CD4-positive, alpha-beta T cell treated with Interleukin-4 for 4 hours (primary cell): ENCODE measurements around the gene LRBA.
A peak's percentile ranks its signal among the peaks of the same experiment; 100 is the strongest.

ENCODE experiments used
- DNase-seq: peaks from one replicate; pipeline ENCODE4 v3.0.0-alpha.2; 2020

The LRBA gene

DNA sequence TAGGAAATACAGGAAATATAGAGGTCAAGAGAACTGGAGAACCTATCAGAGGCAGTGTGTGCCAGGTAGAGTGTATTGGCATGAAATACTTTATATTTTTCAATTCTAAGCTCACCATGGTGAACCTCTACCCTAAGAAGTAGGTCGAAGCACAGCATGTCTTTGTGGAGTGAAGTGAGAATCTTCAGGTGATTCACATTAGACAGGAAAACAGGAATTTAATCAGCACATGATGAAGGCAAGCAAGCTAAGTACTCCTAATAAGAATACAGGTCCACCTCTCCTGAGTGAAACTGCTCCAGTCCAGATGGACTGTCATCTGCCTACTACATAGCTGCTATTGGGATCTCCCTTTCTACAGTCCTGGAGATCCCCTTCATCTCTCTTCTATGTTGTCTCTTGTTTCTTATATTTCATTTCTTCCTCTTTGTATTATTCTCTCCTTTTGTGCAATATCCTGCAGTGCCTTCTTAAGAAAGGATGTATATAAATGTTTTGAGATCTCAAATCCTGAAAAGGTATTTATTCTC is 159.0 kb downstream of the LRBA start:
- no peak for DNase-seq

DNA sequence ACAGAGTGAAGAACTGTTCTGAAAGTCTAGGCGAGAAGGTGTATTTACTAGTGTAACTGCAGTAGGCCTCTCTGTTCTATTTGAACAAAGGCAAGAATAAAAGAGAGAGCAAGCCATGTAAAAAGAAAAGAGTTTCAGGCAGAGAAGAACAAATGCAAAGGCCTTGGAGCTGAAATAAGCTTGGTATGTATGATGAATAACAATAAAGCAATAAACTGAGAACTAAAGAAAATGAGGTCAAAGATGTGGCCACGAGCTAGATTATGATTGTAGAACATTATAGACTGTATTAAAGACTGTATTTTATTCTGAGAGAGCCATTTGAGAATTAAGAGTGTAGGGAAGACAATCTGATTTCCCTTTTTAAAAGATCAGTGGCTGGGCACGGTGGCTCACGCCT is 160.5 kb downstream of the LRBA start:
- no peak for DNase-seq

DNA sequence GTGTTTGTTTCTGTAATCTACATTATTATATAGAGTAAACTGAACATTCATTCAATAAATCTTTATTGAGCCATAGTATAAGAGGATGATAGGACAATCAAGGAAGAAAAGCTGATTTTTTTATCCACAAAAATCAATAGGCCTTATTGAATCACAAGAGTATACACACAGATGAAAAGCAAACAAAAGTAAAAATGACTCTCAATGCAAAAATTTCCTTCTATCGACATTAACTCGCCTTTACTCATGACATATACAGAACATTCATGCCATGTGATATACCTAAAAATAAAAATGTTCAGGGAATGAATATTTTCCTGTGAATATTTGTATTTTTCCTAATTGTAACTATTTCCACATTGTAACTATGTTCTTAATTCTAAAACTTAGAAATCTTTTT is 161.2 kb downstream of the LRBA start:
- DNase-seq, result no peak

DNA sequence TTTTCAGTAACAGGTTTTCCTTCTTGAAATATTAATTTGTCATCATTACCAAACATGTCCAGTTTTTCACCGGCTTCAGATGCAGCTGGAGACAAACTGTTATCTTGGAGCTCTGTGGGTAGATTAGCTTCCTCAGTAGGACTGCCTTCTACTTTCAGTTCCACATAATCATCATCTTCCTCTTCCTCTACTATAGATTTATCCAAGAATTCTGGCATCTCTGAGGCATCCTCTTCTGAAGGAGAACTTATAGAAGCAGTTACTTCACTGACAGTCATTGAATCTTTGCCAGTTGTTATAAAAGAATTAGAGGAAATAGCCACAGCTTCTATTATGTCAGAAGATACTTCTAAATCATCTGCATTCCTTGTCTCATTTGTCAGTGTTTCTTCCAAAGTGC is 162.9 kb downstream of the LRBA start:
- DNase-seq, result no peak

DNA sequence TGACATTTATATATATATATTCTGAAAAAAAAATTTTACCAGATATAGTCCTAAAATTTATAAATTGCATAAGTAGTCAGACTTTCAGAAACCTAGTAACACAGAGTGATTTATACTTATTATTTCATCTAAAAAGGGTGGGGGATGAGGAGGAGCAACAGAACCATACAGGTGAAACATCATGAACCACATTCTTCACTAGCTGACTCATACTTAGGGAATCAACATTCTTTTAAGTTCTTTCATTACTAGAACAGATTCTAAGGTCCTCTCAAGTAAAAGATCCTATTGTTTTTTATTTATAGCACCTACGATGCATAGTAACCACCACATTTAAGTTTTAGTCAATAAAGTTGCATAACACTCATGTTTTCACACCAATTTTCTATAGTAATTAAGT is 166.1 kb downstream of the LRBA start:
- no peak for DNase-seq

DNA sequence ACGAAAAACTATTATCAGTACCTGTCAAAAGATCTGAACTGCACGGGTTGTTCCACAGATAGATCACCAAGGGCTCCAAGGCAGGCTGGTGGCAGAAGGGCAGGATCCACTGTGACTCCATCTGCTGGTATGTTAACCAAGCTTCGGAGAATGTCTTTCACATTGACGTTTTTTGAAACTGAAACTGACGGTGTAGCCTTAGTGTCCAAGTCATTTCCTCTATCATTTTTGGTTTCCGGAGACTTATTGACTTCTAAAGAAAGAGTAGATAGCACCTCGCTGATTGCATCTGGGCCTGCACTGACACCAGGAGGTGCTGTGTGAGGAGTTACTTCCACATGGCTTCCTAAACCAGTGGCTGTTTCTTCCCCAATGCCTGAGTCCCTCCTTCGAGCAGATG is 186.9 kb downstream of the LRBA start:
- peak; percentile 79 for DNase-seq

DNA sequence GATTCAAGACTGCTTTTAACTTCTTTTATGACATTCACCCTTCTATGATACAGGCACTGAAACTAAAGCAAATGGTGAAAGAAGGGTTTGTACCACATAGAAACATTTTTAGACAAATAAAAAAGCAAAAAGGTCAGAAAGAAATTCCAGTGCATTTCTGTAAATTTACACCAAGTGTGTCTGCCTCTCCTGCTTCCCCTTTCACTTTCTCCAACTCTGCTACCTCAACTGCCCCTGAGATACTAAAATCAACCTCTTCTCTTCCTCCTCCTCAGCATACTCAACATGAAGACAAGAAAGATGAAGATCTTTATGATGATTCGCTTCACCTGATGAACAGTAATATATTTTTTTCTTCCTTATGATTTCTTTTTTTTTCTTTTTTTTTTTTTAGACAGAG is 187.9 kb downstream of the LRBA start:
- no peak for DNase-seq

DNA sequence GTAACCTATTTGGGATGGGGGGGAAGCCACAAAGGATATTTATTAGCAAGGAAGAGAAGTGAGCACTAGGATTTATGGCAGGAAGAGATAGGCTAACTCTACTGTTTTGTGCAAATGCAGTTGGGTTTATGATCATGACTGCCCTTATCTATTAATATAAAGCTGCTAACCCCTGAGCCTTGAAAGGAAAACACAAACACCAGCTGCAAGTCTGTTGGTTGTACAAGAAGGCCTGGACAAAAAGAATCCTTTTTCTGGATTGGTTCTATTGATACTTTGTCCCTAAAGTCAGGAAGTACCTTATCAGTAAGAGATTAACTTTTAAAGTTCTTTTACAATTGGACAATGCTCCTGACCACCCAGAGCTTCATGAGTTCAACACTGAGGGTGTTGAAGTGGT is 188.8 kb downstream of the LRBA start:
- no peak for DNase-seq

DNA sequence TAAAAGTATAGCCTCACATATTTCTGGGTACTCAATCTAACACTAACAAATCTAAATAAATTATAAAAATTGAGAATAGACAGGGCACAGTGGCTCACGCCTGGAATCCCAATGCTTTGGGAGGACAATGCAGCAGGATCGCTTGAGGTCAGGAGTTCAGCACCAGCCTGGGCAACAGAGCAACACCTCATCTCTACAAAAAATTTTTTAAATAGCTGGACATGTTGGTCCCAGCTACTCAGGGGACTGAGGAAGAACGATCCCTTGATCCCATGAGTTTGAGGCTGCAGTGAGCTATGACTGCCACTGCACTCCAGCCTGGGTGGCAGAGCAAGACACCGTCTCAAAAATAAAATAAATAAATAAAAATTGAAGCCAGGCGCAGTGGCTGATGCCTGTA is 192.7 kb downstream of the LRBA start:
- DNase-seq, result no peak

DNA sequence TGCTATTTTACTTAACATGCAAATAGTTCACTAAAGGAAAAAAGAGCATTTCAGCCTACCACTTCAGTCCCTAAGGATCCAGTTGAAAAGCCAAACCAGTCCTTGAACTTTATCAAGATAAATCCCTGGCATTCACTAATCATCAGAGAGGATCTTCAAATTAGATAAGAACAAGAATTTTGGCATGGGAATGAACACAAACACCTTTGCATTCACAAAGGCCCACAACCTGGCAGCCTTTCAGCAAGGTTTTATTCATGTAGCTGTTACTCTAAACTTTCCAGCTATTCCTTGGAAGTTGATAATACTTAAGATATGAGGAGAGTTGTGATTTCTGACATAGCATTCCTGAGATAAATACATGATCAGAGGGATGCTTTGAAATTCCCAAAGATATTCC is 193.4 kb downstream of the LRBA start:
- DNase-seq, result no peak

DNA sequence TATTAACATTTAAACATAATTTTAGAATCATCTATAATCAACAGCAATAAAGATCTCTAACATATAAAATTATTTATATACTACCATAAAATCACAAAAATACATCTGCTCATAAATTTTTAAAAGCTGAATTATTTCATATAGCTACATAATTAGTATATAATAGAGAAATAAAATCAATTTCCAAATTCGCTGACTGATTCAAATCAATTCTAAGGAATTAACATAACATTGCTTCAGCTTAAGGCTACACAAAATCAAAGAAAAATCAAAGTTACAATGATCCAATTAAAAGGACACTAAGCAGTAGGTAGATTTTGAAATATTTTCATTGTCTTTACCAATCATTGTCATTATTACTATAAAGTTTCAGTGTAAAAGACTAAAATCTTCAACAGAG is 194.7 kb downstream of the LRBA start:
- DNase-seq, result no peak

DNA sequence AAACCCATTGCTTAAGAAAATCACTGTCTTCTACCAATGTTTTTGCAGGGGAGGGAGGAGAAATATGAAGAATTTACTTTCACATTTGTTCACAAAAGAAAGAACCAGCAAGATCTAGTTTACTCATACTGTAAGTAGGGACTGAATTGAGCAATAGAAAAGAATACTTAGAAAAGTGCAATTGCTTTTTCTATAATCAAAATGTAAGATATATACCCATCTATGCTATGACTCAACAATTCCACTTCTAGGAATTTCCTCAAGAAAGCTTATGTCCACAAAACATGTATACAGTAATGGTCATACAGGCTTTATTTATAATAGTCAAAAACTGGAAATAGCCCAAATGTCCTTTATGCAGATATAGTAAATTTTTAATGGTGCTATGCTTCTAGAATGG is 196.4 kb downstream of the LRBA start:
- no peak for DNase-seq

DNA sequence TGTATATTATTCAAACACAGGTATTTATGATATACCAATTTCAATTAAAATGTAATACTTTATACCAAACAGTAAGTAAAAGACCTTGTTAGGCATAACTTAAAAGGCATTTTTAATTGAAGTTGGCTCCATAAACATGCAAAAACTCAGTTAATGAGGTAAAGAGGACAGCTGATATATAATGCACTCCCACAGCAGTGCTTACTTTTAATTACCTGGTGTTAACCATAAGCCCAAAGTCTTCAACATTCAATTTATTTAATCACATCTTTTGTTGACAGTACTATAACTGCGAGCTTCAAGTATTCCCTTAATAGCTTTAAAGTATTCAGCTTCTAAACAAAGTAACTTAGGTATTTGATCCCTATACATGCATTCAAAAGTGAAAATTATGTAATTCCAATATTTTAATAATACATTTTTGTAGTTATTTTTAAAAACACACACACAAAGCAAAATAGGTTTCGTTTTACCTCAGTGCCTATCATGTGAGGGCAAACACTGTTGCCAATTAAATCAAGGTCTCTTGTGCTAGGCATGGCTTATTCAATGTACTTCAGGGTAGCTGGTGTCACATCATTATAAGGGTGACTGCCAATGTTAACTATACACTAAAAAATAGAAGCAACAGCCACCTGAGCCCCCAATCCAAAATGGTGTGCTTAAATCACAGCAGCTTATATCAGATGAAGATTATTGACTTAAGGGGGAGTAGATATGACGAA is 197.1 kb downstream of the LRBA start:
- no peak for DNase-seq

DNA sequence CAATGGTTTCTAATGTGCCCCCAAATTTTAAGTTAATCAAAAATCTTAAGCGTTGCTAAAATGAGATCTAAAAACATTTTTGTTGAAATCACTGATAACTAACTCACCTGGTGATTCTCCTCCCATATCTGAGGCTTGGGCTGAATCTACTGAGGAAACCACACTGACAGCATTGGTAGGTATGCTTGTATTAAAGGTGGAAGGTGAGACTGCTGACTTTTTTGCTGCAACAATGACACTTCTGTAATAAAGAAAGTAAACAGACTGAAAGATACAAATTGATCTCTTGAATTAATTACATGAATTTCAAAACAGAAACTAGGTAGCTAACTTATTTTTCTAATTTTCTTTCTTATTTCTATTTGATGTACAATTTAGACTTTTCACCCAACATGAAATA is 198.1 kb downstream of the LRBA start:
- no peak for DNase-seq

DNA sequence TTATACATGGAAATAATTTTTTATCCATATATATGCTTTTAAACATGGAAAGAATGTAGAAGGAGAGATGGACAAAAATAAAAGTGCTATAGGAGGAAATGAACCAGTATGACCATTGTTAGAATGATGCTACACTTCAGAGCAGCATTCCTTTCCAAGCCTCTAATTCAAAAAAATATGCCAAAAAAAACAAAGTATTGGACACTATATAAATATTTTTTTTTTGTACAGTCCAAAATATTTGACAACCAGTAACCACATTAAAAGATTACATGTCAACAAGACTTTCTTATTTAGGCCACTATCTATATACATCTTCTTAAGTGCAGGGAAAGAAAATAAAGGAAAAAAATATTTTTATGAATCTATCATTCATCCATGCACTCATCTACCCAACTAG is 198.6 kb downstream of the LRBA start:
- DNase-seq, result no peak

DNA sequence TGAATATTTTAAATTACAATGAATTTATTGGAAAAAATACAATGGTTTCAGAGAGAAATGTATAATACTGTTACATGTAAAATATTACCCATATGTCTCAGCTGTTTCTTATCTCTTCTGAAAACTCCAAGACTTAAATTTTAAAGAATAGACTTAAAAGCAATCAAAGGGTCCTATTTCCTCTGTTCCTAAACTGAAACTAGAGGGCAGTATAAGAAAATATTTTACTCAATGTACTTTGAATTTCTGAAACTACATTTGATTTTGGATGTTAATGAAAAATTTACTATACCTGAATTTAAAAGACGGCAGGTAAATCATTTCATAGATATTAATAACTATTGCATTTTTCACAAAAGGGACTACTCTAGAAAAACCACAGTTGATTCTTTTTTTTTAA is 200.2 kb downstream of the LRBA start:
- DNase-seq, result no peak

DNA sequence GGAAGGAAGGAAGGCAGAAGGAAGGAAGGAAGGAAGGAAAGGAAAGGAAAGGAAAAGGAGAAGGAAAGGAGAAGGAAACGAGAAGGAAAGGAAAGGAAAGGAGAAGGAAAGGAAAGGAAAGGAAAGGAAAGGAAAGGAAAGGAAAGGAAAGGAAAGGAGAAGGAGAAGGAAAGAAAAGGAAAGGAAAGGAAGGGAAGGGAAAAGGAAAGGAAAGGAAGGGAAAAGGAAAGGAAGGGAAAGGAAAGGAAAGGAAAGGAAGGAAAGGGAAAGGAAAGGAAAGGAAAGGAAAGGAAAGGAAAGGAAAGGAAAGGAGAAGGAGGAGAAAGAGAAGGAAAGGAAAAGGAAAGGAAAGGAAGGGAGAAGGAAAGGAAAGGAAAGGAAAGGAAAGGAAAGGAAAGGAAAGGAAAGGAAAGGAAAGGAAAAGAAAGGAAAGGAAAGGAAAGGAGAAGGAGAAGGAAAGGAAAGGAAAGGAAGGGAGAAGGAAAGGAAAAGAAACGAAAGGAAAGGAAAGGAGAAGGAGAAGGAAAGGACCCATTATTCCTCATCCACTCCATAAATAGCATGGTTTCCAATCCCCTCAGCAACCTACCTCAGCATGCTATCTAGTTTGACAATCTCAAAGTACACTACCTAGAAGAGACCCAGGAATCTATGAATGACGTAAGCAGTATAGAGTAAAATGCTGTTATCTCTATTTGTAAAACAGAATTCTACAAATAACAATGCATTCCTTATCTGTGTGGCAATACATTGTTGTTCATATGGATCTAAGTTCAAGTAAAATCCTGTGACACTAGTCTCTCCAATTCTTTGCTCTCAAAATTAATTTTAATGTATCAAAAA is 209.7 kb downstream of the LRBA start:
- no peak for DNase-seq

DNA sequence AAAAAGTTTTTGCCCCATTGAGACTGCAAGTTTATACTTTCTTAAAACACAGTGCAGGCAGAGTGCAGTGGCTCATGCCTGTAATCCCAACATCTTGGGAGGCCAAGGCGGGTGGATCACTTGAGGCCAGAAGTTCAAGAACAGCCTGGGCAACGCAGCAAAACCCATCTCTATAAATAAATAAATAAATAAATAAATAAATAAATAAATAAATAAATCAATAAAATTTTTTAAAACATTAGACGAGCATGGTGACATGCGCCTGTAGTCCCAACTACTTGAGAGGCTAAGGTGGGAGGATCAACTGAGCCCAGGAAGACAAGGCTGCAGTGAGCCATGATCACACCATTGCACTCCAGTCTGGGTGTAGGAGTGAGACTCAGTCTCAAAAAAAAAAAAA is 213.3 kb downstream of the LRBA start:
- no peak for DNase-seq

DNA sequence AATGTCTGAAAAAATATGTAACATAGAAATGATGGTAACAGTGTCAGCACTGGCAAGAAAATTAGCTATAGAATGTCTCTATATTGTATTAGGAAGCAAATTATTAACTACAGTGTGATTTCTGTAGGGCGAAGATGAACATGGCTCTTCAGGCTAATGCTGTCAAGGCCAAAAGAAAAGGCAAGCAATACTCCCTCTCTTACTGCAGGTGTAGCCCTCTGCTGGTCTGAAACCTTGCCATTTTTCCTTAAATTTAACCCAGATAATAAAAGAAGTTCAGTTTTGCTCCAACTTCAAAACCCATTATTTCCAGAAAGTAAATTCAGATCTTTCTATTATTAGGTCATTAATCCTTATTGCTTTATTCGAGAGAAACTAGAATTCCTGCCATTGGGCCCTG is 215.9 kb downstream of the LRBA start:
- no peak for DNase-seq

DNA sequence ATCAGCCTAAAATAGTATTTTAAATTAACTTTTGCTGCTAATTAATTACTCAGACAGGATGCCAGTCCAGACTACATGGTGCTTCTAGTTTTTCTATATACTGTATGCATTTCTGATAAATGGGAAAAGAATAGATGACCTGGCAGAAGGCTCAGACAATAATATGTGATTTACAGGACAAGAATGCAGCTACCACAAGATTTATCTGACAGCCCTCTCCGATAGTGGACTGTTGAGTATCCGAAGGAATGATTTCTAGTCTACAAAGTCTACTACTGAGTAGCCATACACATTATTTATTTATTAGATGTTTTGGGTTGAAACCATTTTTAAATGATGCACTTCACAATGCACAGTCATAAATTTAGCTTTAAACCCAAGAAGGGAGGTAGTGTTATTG is 220.4 kb downstream of the LRBA start:
- no peak for DNase-seq

DNA sequence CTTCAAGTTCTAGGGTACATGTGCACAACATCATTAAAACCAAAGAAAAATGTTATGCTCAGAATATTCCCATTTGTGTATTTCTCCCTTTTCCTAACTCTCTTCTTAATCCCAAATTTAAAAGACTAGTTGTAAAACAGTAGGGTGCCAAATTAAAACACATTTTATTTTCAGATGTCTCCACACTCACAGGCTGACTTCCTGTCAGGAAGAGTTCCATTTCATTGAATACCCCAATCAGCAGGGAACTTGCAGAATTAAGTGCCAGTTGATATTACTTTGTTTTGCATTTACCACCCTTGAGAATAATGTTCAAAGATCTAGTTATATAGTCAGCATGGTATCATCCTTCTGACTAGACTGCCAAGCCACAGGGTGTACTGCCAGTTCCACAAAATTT is 225.2 kb downstream of the LRBA start:
- DNase-seq, result no peak

DNA sequence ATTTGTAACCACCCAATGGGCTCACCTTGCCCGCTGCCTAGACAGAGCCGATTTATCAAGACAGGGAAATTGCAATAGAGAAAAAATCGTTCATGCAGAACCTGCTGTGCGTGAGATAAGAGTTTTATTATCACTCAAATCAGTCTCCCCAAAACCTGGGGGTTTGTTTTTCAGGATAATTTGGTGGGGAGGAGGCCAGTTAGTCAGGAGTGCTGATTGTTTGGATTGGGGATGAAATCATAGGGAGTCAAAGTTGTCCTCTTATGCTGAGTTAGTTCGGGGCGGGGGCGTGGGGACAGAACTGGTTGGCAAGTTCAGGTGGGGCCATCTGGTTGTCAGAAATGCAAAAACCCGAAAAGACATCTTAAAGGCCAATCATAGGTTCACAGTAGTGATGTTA is 230.1 kb downstream of the LRBA start:
- no peak for DNase-seq

DNA sequence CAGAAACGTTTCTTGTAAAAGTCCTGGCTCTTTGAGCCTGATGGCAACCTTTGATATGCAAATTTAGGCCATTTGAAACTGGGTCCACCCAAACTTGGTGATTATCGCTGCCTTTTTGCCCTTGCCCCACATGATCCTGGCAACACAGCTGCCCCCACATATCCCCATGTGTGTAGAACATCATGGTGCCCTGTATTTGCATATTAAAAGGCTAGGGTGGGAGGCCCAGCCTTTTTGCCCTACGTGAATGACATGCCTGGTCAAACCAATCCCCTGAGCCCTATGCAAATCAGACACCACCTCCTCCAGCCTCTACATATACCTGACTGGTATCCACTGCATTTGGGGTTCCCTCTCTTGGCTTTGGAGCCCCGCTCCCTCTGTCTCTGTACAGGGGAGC is 230.8 kb downstream of the LRBA start:
- no peak for DNase-seq

DNA sequence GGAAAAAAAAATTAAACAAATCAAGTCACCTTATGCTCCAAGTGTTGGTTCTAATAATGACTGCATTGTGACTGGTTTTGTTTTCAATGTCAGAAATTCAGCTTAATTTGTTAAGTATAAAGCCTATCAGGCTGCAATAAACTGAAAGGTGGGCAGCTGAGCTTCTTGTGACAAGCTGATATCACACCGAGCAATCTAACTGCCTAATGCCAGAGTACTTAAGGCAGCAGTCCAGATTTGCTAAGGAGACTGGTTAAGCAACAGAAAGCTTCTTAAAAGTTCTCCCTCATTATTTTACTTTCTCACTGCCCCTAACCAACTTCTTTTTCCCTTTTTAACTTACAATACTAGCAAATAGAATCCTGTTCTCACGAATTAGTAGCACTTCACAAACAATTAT is 232.2 kb downstream of the LRBA start:
- no peak for DNase-seq

DNA sequence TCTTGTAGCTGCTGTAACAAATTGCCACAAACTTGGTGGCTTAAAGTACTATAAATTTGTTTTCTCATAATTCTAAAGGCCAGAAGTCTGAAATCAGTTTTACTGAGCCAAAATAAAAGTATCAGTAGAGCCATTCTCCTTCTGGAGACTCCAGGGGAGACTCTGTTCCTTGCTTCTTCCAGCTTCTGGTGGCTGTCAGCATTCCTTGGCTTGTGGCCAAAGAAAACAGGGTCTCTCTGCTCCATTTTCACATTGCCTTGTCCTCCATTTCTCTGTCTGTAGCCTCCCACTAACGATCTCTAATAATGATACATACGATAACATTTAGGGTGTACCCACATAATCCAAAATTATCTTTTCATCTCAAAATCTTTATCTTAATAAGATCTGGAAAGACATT is 232.8 kb downstream of the LRBA start:
- no peak for DNase-seq
